Tibial artery (tissue), 4 donors: ENCODE measurements around the gene RNF182.

Source experiments
- DNase-seq, 2 donors: peaks; one replicate each; pipeline ENCODE4 v3.0.0-alpha.2; 2019
- H3K27ac ChIP-seq, 2 donors: fragments of 200-600 bp; sonication (generic) in 1 of 2; 1 replicate in 1 of 2; 2 replicates in 1 of 2; pipeline ENCODE4 v1.5.1; 2018 to 2019; ENCODE audit warnings: mild to moderate bottlenecking in 1 of 2
- H3K27me3 ChIP-seq, 2 donors: fragments of 200-600 bp; sonication (generic) in 1 of 2; one replicate each; pipeline versions ENCODE4 v1.5.1 to v1.6.0; 2016 to 2019
- H3K36me3 ChIP-seq, 3 donors: fragments of 200-600 bp; sonication (generic) in 2 of 3; one replicate each; pipeline ENCODE4 v1.5.1; 2016 to 2019; ENCODE audit warnings: mild to moderate bottlenecking in 2 of 3
- H3K4me1 ChIP-seq, 4 donors: fragments of 200-600 bp; sonication (generic) in 2 of 4; 1 replicate in 3 of 4; 2 replicates in 1 of 4; pipeline ENCODE4 v1.5.1; 2016 to 2019
- H3K4me3 ChIP-seq, 2 donors: fragments of 200-600 bp; sonication (generic) in 1 of 2; 1 replicate in 1 of 2; 2 replicates in 1 of 2; pipeline ENCODE4 v1.5.1; 2018 to 2019; ENCODE audit warnings: mild to moderate bottlenecking in 2 of 2
- H3K9me3 ChIP-seq, 3 donors: fragments of 200-600 bp; sonication (generic) in 1 of 3; one replicate each; pipeline ENCODE4 v1.5.1; 2016 to 2019
- intact Hi-C: fragments of 100-400 bp; cut with DNase I; formaldehyde crosslinking; loops from one replicate; pipeline ENCODE4 v1.15.0; 2023; ENCODE audit warnings: low total_unique reads
- TF ChIP-seq, protein P1 (sequence below), 2 experiments: fragments of 200-600 bp in 1 of 2; fragments of 450-650 bp in 1 of 2; IDR thresholded peaks; one replicate each; pipeline ENCODE4 v1.5.1; 2017 to 2019; ENCODE audit warnings: antibody characterized with exemption in 2 of 2, mild to moderate bottlenecking in 1 of 2, moderate library complexity in 1 of 2

RNF182 gene

GRCh38 chr6:13918686-13919250 is 6.0 kb upstream of the RNF182 start:
- TF ChIP-seq, protein P1, sequence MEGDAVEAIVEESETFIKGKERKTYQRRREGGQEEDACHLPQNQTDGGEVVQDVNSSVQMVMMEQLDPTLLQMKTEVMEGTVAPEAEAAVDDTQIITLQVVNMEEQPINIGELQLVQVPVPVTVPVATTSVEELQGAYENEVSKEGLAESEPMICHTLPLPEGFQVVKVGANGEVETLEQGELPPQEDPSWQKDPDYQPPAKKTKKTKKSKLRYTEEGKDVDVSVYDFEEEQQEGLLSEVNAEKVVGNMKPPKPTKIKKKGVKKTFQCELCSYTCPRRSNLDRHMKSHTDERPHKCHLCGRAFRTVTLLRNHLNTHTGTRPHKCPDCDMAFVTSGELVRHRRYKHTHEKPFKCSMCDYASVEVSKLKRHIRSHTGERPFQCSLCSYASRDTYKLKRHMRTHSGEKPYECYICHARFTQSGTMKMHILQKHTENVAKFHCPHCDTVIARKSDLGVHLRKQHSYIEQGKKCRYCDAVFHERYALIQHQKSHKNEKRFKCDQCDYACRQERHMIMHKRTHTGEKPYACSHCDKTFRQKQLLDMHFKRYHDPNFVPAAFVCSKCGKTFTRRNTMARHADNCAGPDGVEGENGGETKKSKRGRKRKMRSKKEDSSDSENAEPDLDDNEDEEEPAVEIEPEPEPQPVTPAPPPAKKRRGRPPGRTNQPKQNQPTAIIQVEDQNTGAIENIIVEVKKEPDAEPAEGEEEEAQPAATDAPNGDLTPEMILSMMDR (IDR thresholded peaks at IDR 0.05) = no peak
- Histone ChIP-seq H3K36me3 (no peaks in the 10 kb centered on the region), H3K9me3 (no peaks in the 10 kb centered on the region), H3K27me3 (peaks cover 0 to 9% of the 10 kb centered on the region in 2 donors), H3K27ac (no peak overlapping the region), H3K4me1 (peaks cover 0 to 3% (median under 1%) of the 10 kb centered on the region in 4 donors), H3K4me3 (no peak overlapping the region)
- DNase-seq = no peak
- intact Hi-C loops = no loop called here

DNA sequence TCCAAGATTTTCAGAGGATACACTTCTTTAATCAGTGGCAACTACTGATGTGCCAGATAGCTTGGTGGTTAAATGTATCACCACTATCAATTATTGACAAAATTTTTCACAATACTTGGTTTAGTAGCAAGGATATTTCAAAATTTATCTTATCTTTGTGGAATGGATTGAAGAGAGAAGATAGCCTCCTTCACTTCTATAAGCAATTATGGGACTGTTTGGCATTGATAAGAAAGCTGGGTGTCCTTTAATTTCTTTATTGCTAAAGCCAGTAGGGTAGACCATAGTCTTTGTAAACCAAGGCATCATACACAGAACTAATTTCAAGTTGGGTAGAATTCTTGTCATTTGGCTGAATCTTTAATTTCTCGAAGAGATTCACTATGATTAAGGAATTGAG is 4.9 kb upstream of the RNF182 start:
- intact Hi-C loops = no loop called here

DNA sequence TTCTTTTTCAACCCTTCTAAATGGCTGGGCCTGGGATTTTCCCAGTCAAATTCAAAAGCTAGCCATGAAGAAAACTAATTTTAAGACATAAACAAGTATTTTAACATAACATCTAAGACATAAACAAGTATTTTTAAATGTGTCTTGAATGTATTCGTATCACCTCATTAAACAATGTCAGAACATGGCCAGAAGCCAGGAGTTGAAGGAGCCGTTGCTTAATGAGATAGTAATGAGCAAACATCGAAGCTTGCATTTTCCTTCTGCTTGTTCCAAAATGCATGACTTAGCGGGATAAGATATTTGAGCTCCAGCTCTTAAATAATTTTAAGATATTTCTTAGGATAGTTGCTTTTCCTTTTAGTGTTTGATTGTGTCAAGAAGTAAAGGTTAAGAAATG is 4.2 kb upstream of the RNF182 start:
- H3K9me3 ChIP-seq = no peaks in the 10 kb centered on the region
- peaks cover 0 to 19% (median 12%) of the 10 kb centered on the region in 4 donors for H3K4me1 ChIP-seq
- H3K36me3 ChIP-seq = no peaks in the 10 kb centered on the region
- no peak overlapping the region for H3K4me3 ChIP-seq
- H3K27ac ChIP-seq = no peak overlapping the region
- no peak for DNase-seq
- intact Hi-C loops = no loop called here
- TF ChIP-seq, protein P1 (IDR thresholded peaks at IDR 0.05) = no peak
- peaks cover 0 to 13% of the 10 kb centered on the region in 2 donors for H3K27me3 ChIP-seq

More for the DNA sequence above, 4.9 kb upstream of the RNF182 start:
- no peak for DNase-seq
- Histone ChIP-seq H3K27me3 (peaks cover 0 to 9% of the 10 kb centered on the region in 2 donors), H3K27ac (no peak overlapping the region), H3K36me3 (no peaks in the 10 kb centered on the region), H3K9me3 (no peaks in the 10 kb centered on the region), H3K4me1 (peaks cover 0 to 13% (median 6%) of the 10 kb centered on the region in 4 donors), H3K4me3 (no peak overlapping the region)
- TF ChIP-seq, protein P1 (IDR thresholded peaks at IDR 0.05) = no peak

DNA sequence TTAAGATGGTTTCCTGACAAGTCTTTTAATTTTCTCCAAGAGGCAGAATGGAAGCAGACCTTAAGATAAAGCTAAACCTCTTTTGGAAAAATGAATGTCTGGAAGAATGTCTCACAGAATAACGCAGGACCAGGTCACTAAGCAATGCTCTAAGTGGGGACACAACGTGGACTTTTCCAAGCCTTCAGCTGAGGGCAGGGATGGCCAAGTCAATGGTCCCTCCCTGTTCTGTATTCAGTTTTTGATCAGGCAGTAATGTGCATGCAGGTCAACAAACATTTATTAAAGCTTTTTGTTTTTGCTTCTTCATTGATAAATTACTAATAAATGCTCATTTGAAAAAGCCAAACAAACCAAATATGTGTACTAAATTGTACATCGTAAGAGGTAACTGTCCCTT is 2.0 kb upstream of the RNF182 start:
- no peaks in the 10 kb centered on the region for H3K9me3 ChIP-seq
- DNase-seq = no peak
- H3K4me3 ChIP-seq = no peak overlapping the region
- H3K4me1 ChIP-seq = peaks cover 0 to 21% (median 13%) of the 10 kb centered on the region in 4 donors
- no peaks in the 10 kb centered on the region for H3K36me3 ChIP-seq
- TF ChIP-seq, protein P1 (IDR thresholded peaks at IDR 0.05) = no peak
- peaks cover 0 to 24% of the 10 kb centered on the region in 2 donors for H3K27me3 ChIP-seq
- intact Hi-C loops = no loop called here
- no peak overlapping the region for H3K27ac ChIP-seq

DNA sequence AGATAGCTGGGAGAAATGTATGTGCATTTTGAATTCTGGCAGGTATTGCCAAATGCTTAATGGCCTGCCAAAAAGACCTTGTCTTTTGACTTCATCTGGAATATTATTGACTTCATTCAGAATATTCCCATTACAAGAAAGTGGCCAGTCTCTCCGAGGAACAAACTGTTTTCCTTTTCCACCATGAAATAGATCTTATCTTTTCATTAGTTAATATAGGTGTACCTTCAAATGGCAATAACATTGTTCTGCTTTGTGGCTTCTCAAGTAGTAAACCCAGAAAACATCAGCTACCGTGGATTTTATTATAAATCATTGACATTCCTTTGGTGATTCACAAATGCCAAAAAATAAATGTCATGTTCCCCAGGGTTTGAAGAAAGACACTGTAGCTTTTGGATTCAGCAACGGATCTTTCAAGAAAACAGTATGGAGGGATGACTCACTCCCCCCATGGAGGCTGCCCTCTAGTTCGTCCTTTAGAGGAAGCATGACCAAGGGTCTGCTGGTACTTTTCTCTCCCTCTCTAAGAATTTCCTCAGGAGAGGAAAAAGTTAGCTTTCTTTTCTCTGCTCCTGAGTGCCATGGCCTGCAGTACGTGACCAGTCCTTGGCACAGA is 1.1 kb upstream of the RNF182 start:
- intact Hi-C loops = no loop called here
- Histone ChIP-seq H3K27ac (no peak overlapping the region), H3K36me3 (no peaks in the 10 kb centered on the region), H3K4me3 (peak overlapping the region; percentile 50 to 62), H3K4me1 (peaks cover 0 to 21% (median 13%) of the 10 kb centered on the region in 4 donors), H3K27me3 (peaks cover 0 to 33% of the 10 kb centered on the region in 2 donors), H3K9me3 (no peaks in the 10 kb centered on the region)
- DNase-seq = no peak
- TF ChIP-seq, protein P1 (IDR thresholded peaks at IDR 0.05) = no peak
